IMR-90 (cell line): Measurements from ENCODE around the gene MAP3K9. TPM values are rescaled to one million over a fixed set of nuclear protein-coding genes. Genes with fewer than 3 reads are reported as not detected.

ENCODE experiments used
- ATAC-seq: fragments of 200-7000 bp; cut with Tn5 transposase; 2 replicates; pipeline ENCODE4 v1.9.1; 2020; ENCODE audit warnings: low read depth, mild to moderate bottlenecking, moderate library complexity
- BruUV-seq: library from RNA; stranded (reverse); fragments of 400-500 nt; replicated peaks from 2 replicates; lab custom pipeline; 2021; lab: Mats Ljungman, UMichigan
- CTCF ChIA-PET: fragments of 300-600 bp; formaldehyde crosslinking; extraction: SDS; loops from one replicate; lab custom pipeline; 2021; ENCODE audit warnings: antibody characterized with exemption; lab: Yijun Ruan, JAX
- POLR2A ChIA-PET: fragments of 300-600 bp; sonication (Branson Sonifier 250); formaldehyde crosslinking; loops from one replicate; lab custom pipeline; 2022; ENCODE audit warnings: antibody characterized with exemption; ENCODE audit not compliant: unreplicated experiment; lab: Charles Lee
- DNase-seq: peaks from one replicate; pipeline ENCODE4 v3.0.0; 2013
- H2AFZ ChIP-seq: replicated peaks from 2 replicates; pipeline ENCODE3; 2013; ENCODE audit warnings: low read length, mild to moderate bottlenecking; ENCODE audit not compliant: poor library complexity
- H2AK5ac ChIP-seq: 2 replicates; pipeline ENCODE4 v1.6.1; 2013; ENCODE audit warnings: low read depth, low read length, inconsistent platforms
- H2AK9ac ChIP-seq: replicated peaks from 2 replicates; pipeline ENCODE3; 2013; ENCODE audit warnings: mild to moderate bottlenecking, low read depth, low read length, moderate library complexity; ENCODE audit not compliant: poor library complexity
- H2BK120ac ChIP-seq: 2 replicates; pipeline ENCODE4 v1.6.1; 2013; ENCODE audit warnings: low read depth, low read length, inconsistent platforms
- H2BK15ac ChIP-seq: 3 replicates; pipeline ENCODE4 v1.6.1; 2013; ENCODE audit warnings: low read depth, low read length, inconsistent platforms
- H2BK20ac ChIP-seq: 2 replicates; pipeline ENCODE4 v1.6.1; 2013; ENCODE audit warnings: low read depth, mild to moderate bottlenecking, inconsistent platforms, low read length, moderate library complexity
- H2BK5ac ChIP-seq: 2 replicates; pipeline ENCODE4 v1.6.1; 2013; ENCODE audit warnings: mild to moderate bottlenecking, low read depth, low read length, inconsistent platforms; ENCODE audit not compliant: poor library complexity, severe bottlenecking
- H3K14ac ChIP-seq: replicated peaks from 2 replicates; pipeline ENCODE4 v1.6.1; 2013; ENCODE audit warnings: low read depth, low read length, inconsistent platforms
- H3K18ac ChIP-seq: 2 replicates; pipeline ENCODE4 v1.6.1; 2013; ENCODE audit warnings: low read depth, low read length, control low read depth
- H3K23ac ChIP-seq: 2 replicates; pipeline ENCODE4 v1.6.1; 2013; ENCODE audit warnings: low read depth, low read length, inconsistent platforms
- H3K27ac ChIP-seq: 2 replicates; pipeline ENCODE4 v1.5.1; 2013; ENCODE audit warnings: mild to moderate bottlenecking, control low read depth, low read length; ENCODE audit not compliant: insufficient read depth
- H3K27me3 ChIP-seq: 2 replicates; pipeline ENCODE4 v1.6.1; 2013; ENCODE audit warnings: low read length; ENCODE audit not compliant: control insufficient read depth, insufficient read depth
- H3K36me3 ChIP-seq: 2 replicates; pipeline ENCODE4 v1.6.1; 2013; ENCODE audit warnings: low read length, mixed read lengths; ENCODE audit not compliant: control insufficient read depth, insufficient read depth
- H3K4ac ChIP-seq: 2 replicates; pipeline ENCODE4 v1.6.1; 2013; ENCODE audit warnings: low read depth, low read length, inconsistent platforms
- H3K4me1 ChIP-seq: 2 replicates; pipeline ENCODE4 v1.6.1; 2013; ENCODE audit warnings: low read length, mixed read lengths; ENCODE audit not compliant: control insufficient read depth, insufficient read depth
- H3K4me2 ChIP-seq: 2 replicates; pipeline ENCODE4 v1.6.1; 2013; ENCODE audit warnings: low read depth, mild to moderate bottlenecking, control low read depth, low read length, moderate library complexity
- H3K4me3 ChIP-seq: 2 replicates; pipeline ENCODE4 v1.5.1; 2013; ENCODE audit warnings: low read depth, mild to moderate bottlenecking, control low read depth, low read length, moderate library complexity; ENCODE audit not compliant: insufficient read depth
- H3K56ac ChIP-seq: 2 replicates; pipeline ENCODE4 v1.6.1; 2013; ENCODE audit warnings: low read length, inconsistent platforms; ENCODE audit not compliant: insufficient read depth; ENCODE audit errors: extremely low read depth
- H3K79me1 ChIP-seq, 2 experiments: 2 replicates each; pipeline ENCODE4 v1.6.1; 2013; ENCODE audit warnings: low read length in 2 of 2, inconsistent platforms in 1 of 2, low read depth in 1 of 2
- H3K9ac ChIP-seq: 2 replicates; pipeline ENCODE4 v1.6.1; 2013; ENCODE audit warnings: low read depth, low read length, control low read depth
- H3K9me1 ChIP-seq: 2 replicates; pipeline ENCODE4 v1.6.1; 2013; ENCODE audit warnings: low read length, inconsistent platforms; ENCODE audit not compliant: insufficient read depth
- H3K9me3 ChIP-seq: 2 replicates; pipeline ENCODE4 v1.6.1; 2013; ENCODE audit warnings: low read length; ENCODE audit not compliant: control insufficient read depth, insufficient read depth
- H4K20me1 ChIP-seq: 2 replicates; pipeline ENCODE4 v1.6.1; 2013; ENCODE audit warnings: low read length, inconsistent platforms; ENCODE audit not compliant: insufficient read depth
- H4K5ac ChIP-seq: 2 replicates; pipeline ENCODE4 v1.6.1; 2013; ENCODE audit warnings: mild to moderate bottlenecking, low read depth, low read length, control low read depth
- H4K8ac ChIP-seq, 2 experiments: 2 replicates each; pipeline ENCODE4 v1.6.1; 2013; ENCODE audit warnings: low read depth in 2 of 2, low read length in 2 of 2, control low read depth in 1 of 2, inconsistent platforms in 1 of 2
- H4K91ac ChIP-seq: 2 replicates; pipeline ENCODE4 v1.6.1; 2013; ENCODE audit warnings: low read depth, low read length, inconsistent platforms; ENCODE audit not compliant: insufficient read depth
- BHLHE40 ChIP-seq: fragments of 150-350 bp; IDR thresholded peaks from 2 replicates; pipeline ENCODE4 v1.6.1; 2016; ENCODE audit warnings: mild to moderate bottlenecking, low read depth, low read length
- CEBPB ChIP-seq: IDR thresholded peaks from 2 replicates; pipeline ENCODE4 v1.6.1; 2012; ENCODE audit warnings: low read depth, low read length, improper control_type of control experiment
- CHD1 ChIP-seq: IDR thresholded peaks from 2 replicates; pipeline ENCODE4 v1.6.1; 2012; ENCODE audit warnings: low read depth, low read length, improper control_type of control experiment
- FOS ChIP-seq: fragments of 150-350 bp; IDR thresholded peaks from 2 replicates; pipeline ENCODE4 v1.6.1; 2016; ENCODE audit warnings: low read depth, low read length
- MAFK ChIP-seq: IDR thresholded peaks from 2 replicates; pipeline ENCODE4 v1.6.1; 2012; ENCODE audit warnings: low read depth, low read length, improper control_type of control experiment
- MAZ ChIP-seq: IDR thresholded peaks from 2 replicates; pipeline ENCODE4 v1.6.1; 2012; ENCODE audit warnings: low read depth, mild to moderate bottlenecking, low read length, improper control_type of control experiment, moderate library complexity, borderline replicate concordance
- MXI1 ChIP-seq: IDR thresholded peaks from 2 replicates; pipeline ENCODE4 v1.6.1; 2012; ENCODE audit warnings: low read depth, mild to moderate bottlenecking, low read length, moderate library complexity, borderline replicate concordance
- NFE2L2 ChIP-seq: fragments of 150-350 bp; IDR thresholded peaks from 2 replicates; pipeline ENCODE4 v1.6.1; 2016; ENCODE audit warnings: low read depth, mild to moderate bottlenecking, low read length
- POLR2A ChIP-seq: IDR thresholded peaks from 2 replicates; pipeline ENCODE4 v1.6.1; 2012; ENCODE audit warnings: mild to moderate bottlenecking, low read depth, low read length
- RAD21 ChIP-seq: IDR thresholded peaks from 2 replicates; pipeline ENCODE4 v1.6.1; 2012; ENCODE audit warnings: low read length, improper control_type of control experiment
- RCOR1 ChIP-seq: IDR thresholded peaks from 2 replicates; pipeline ENCODE4 v1.6.1; 2012; ENCODE audit warnings: mild to moderate bottlenecking, low read length, improper control_type of control experiment; ENCODE audit not compliant: insufficient replicate concordance
- RFX5 ChIP-seq: IDR thresholded peaks from 2 replicates; pipeline ENCODE4 v1.8.0; 2012; ENCODE audit warnings: low read depth, mild to moderate bottlenecking, low read length, moderate library complexity
- SMC3 ChIP-seq: fragments of 150-350 bp; IDR thresholded peaks from 2 replicates; pipeline ENCODE4 v1.6.1; 2016; ENCODE audit warnings: low read depth, mild to moderate bottlenecking, antibody characterized with exemption, low read length, moderate library complexity
- WGBS, 2 experiments: methylation state at CpG; one replicate each; pipeline versions ENCODE4 v1.1.5 to v1.1.7; 2013; ENCODE audit warnings: missing lambda C conversion rate in 2 of 2; ENCODE audit not compliant: insufficient read length in 1 of 2; ENCODE audit errors: extremely low coverage in 2 of 2; 5-methylcytosine and 5-hydroxymethylcytosine counted together
- dilution Hi-C: fragments of 300-500 bp; cut with HindIII; formaldehyde crosslinking; loops from one replicate; pipeline ENCODE4 v1.14.3; 2018; ENCODE audit warnings: low sequenced_read_pairs; ENCODE audit not compliant: unreplicated experiment
- in situ Hi-C: fragments of 300-500 bp; cut with MboI; formaldehyde crosslinking; loops from 3 replicates; pipeline ENCODE4 v1.14.3; 2019; ENCODE audit warnings: low sequenced_read_pairs, inconsistent platforms, mixed read lengths
- intact Hi-C: fragments of 100-400 bp; cut with micrococcal nuclease; formaldehyde crosslinking; loops from 2 replicates; pipeline ENCODE4 v1.10.0; 2022
- polyA plus RNA-seq, 3 experiments: library from polyadenylated mRNA; depleted of rRNA; stranded (reverse); fragments of >200 nt; gene quantifications; 2 replicates each; pipeline ENCODE4 v1.2.3, GENCODE V29; 2012; ENCODE audit warnings: low replicate concordance in 1 of 3
- total RNA-seq: library from RNA; depleted of rRNA; stranded (reverse); fragments of >200 nt; gene quantifications from 2 replicates; pipeline ENCODE4 v1.2.3, GENCODE V29; 2012
- TF ChIP-seq, protein P1 (sequence below): conservative IDR thresholded peaks from 2 replicates; pipeline ENCODE4 v1.5.1; 2012; ENCODE audit warnings: mild to moderate bottlenecking, low read depth, low read length, improper control_type of control experiment
- TF ChIP-seq, protein P2 (sequence below): fragments of 150-350 bp; IDR thresholded peaks from 2 replicates; pipeline ENCODE4 v1.6.1; 2016; ENCODE audit warnings: low read depth, mild to moderate bottlenecking, low read length, moderate library complexity, borderline replicate concordance
- TF ChIP-seq, protein P3 (sequence below): fragments of 150-350 bp; IDR thresholded peaks from 2 replicates; pipeline ENCODE4 v1.6.1; 2017; ENCODE audit warnings: mild to moderate bottlenecking, antibody characterized with exemption, low read length, low read depth

MAP3K9 gene
- total and polyA plus RNA-seq, 2 of the 4 experiments (the other 2 are of a cell fraction) = 0.17 to 0.18 TPM

DNA sequence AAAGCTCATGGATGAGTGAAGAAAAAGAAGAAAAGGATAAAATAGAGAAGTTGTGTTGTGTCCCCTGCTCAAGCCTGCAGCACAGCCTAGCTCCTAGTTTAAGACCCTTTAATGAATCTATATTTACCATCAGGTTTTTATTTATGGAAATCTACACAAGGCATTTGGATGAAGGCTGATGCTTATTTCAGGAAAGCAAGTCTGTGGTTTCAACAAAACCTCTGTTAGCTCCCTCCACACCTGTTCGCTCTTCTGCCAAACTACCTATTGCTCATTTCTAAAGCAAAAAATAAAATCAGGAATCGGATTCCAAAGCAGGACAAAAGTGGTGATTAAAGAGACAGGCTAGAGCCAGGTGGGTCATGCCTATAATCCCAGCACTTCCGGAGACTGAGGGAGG, 18.9 kb upstream of the MAP3K9 start:
- no peak overlapping the region for H3K23ac ChIP-seq
- H3K4me2 ChIP-seq = no peak overlapping the region
- no peak overlapping the region for H4K5ac ChIP-seq
- TF ChIP-seq MAFK (no peak), RFX5 (no peak), CEBPB (no peak), SMC3 (no peak), NFE2L2 (no peak), FOS (no peak), MXI1 (no peak), BHLHE40 (no peak), MAZ (no peak), RAD21 (no peak), CHD1 (no peak), RCOR1 (no peak), POLR2A (no peak)
- TF ChIP-seq, protein P1, sequence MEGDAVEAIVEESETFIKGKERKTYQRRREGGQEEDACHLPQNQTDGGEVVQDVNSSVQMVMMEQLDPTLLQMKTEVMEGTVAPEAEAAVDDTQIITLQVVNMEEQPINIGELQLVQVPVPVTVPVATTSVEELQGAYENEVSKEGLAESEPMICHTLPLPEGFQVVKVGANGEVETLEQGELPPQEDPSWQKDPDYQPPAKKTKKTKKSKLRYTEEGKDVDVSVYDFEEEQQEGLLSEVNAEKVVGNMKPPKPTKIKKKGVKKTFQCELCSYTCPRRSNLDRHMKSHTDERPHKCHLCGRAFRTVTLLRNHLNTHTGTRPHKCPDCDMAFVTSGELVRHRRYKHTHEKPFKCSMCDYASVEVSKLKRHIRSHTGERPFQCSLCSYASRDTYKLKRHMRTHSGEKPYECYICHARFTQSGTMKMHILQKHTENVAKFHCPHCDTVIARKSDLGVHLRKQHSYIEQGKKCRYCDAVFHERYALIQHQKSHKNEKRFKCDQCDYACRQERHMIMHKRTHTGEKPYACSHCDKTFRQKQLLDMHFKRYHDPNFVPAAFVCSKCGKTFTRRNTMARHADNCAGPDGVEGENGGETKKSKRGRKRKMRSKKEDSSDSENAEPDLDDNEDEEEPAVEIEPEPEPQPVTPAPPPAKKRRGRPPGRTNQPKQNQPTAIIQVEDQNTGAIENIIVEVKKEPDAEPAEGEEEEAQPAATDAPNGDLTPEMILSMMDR = no peak
- TF ChIP-seq, protein P2, sequence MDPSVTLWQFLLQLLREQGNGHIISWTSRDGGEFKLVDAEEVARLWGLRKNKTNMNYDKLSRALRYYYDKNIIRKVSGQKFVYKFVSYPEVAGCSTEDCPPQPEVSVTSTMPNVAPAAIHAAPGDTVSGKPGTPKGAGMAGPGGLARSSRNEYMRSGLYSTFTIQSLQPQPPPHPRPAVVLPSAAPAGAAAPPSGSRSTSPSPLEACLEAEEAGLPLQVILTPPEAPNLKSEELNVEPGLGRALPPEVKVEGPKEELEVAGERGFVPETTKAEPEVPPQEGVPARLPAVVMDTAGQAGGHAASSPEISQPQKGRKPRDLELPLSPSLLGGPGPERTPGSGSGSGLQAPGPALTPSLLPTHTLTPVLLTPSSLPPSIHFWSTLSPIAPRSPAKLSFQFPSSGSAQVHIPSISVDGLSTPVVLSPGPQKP = no peak
- TF ChIP-seq, protein P3, sequence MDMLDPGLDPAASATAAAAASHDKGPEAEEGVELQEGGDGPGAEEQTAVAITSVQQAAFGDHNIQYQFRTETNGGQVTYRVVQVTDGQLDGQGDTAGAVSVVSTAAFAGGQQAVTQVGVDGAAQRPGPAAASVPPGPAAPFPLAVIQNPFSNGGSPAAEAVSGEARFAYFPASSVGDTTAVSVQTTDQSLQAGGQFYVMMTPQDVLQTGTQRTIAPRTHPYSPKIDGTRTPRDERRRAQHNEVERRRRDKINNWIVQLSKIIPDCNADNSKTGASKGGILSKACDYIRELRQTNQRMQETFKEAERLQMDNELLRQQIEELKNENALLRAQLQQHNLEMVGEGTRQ = no peak
- DNase-seq = no peak
- no CpG with 5 or more reads among the region's 3 CpGs for WGBS, 2 experiments
- ChIA-PET CTCF (interaction anchor here (0.9 to 3.1 kb wide), 4 partner anchors 79 to 144 kb away, joined by 3 to 13 read pairs (median 8); partner anchors contain the start of gene PCNX1), POLR2A (no interaction called here)
- H3K9ac ChIP-seq = no peak overlapping the region
- H2BK5ac ChIP-seq = no peak overlapping the region
- no peak overlapping the region for H4K8ac ChIP-seq
- no peak overlapping the region for H3K4ac ChIP-seq
- H2AK5ac ChIP-seq = no peak overlapping the region
- no peak overlapping the region for H4K91ac ChIP-seq
- no peaks in the 10 kb centered on the region for H4K20me1 ChIP-seq
- H3K27me3 ChIP-seq = peaks cover 1% of the 10 kb centered on the region; the same call in 1 of the 2 replicates
- no peaks in the 10 kb centered on the region for H3K79me1 ChIP-seq
- no peak overlapping the region for H3K4me3 ChIP-seq
- H3K9me3 ChIP-seq = no peaks in the 10 kb centered on the region
- H3K18ac ChIP-seq = no peak overlapping the region
- no peak overlapping the region for H2BK120ac ChIP-seq
- no peaks in the 10 kb centered on the region for H3K36me3 ChIP-seq
- BruUV-seq = no TSS peak
- no peak overlapping the region for H3K14ac ChIP-seq
- H2BK20ac ChIP-seq = no peak overlapping the region
- no peaks in the 10 kb centered on the region for H3K4me1 ChIP-seq
- H2BK15ac ChIP-seq = no peak overlapping the region
- no peak overlapping the region for H2AK9ac ChIP-seq
- H3K9me1 ChIP-seq = no peaks in the 10 kb centered on the region
- intact Hi-C loops (no loop called here), dilution Hi-C loops (no loop called here), in situ Hi-C loops (no loop called here)
- H2AFZ ChIP-seq = no peak overlapping the region
- no peak for ATAC-seq
- no peak overlapping the region for H3K27ac ChIP-seq
- no peak overlapping the region for H3K56ac ChIP-seq
